ENCODE data around the gene ABTB2.

DNA sequence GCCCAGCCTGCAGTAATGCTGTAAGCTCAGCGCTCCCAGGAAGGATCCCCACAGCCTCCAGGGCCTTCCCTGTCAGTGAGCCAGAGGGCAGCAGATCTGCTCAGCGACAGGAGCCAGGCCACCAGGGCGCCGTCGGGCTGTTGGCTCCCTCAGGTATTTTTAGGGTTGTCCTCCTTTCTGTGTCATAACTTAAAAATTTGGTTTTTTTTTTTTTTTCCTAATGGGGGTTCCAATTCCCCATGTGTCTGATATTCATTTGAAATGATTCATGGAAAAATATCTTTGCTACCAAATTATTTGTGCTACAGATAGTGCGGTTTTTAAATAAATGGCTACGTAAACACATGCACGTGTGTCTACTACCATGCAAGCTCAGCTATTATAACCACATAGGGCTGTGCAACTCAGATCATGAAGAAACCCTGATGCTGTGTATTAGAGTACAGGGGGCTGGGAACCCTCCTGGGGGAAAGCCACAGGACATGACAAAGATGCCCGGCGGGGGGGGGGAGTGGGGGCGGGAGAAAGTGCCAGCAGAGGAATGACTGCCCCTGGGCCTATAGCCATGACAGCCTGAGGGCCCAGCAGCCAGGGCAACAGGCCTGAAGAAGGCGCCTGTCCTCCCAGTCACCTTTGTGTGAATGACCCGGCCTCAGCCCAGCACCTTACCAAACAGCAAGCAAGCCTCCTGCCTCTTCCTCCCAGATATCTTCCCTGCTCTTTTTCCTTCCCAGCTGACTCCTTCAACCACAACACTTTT is 163.1 kb downstream of the ABTB2 start:
- TF ChIP-seq, protein P1, sequence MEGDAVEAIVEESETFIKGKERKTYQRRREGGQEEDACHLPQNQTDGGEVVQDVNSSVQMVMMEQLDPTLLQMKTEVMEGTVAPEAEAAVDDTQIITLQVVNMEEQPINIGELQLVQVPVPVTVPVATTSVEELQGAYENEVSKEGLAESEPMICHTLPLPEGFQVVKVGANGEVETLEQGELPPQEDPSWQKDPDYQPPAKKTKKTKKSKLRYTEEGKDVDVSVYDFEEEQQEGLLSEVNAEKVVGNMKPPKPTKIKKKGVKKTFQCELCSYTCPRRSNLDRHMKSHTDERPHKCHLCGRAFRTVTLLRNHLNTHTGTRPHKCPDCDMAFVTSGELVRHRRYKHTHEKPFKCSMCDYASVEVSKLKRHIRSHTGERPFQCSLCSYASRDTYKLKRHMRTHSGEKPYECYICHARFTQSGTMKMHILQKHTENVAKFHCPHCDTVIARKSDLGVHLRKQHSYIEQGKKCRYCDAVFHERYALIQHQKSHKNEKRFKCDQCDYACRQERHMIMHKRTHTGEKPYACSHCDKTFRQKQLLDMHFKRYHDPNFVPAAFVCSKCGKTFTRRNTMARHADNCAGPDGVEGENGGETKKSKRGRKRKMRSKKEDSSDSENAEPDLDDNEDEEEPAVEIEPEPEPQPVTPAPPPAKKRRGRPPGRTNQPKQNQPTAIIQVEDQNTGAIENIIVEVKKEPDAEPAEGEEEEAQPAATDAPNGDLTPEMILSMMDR (conservative IDR thresholded peaks at IDR 0.05): no peak
- TF ChIP-seq ZFX (IDR thresholded peaks at IDR 0.05): no peak
